Fibroblast of lung (primary cell): ENCODE results near the gene ERBB2.

ENCODE experiments used
- EZH2 ChIP-seq: IDR thresholded peaks from 2 replicates; pipeline ENCODE4 v1.5.1; 2012; ENCODE audit warnings: low read length, control low read depth, mild to moderate bottlenecking; ENCODE audit errors: missing control alignments
- TF ChIP-seq, protein P1 (sequence below), 2 donors: IDR thresholded peaks in 1 of 2; conservative IDR thresholded peaks in 1 of 2; 1 replicate in 1 of 2; 2 replicates in 1 of 2; pipeline ENCODE4 v1.5.1; 2011 to 2012; ENCODE audit warnings: low read length in 2 of 2, control low read depth in 1 of 2, inconsistent platforms in 1 of 2, low read depth in 1 of 2, mild to moderate bottlenecking in 1 of 2

DNA sequence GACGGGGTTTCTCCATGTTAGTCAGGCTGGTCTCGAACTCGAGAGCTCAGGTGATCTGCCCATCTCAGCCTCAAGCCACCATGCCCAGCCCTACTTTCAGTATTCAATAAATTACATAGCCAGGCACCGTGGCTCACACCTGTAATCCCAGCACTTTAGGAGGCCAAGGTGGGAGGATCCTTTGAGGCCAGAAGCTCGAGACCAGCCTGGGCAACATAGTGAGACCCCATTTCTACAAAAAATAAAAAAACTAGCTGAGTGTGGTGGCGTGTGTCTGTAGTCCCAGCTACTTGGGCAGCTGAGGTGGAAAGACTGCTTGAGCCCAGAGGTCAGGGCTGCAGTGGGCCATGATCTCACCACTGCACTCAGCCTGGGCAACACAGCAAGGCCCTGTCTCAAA is 22.2 kb downstream of the ERBB2 start:
- TF ChIP-seq, protein P1, sequence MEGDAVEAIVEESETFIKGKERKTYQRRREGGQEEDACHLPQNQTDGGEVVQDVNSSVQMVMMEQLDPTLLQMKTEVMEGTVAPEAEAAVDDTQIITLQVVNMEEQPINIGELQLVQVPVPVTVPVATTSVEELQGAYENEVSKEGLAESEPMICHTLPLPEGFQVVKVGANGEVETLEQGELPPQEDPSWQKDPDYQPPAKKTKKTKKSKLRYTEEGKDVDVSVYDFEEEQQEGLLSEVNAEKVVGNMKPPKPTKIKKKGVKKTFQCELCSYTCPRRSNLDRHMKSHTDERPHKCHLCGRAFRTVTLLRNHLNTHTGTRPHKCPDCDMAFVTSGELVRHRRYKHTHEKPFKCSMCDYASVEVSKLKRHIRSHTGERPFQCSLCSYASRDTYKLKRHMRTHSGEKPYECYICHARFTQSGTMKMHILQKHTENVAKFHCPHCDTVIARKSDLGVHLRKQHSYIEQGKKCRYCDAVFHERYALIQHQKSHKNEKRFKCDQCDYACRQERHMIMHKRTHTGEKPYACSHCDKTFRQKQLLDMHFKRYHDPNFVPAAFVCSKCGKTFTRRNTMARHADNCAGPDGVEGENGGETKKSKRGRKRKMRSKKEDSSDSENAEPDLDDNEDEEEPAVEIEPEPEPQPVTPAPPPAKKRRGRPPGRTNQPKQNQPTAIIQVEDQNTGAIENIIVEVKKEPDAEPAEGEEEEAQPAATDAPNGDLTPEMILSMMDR (conservative IDR thresholded peaks at IDR 0.05 in 1 of 2, IDR thresholded peaks at IDR 0.05 in 1 of 2; ENCODE audit: low read depth in 1 of 2, low read length in 2 of 2), result no peak
- no peak for TF ChIP-seq EZH2
